GM12892 (cell line): ENCODE measurements around the gene STARD10.

Experiments
- POLR2A ChIP-seq: IDR thresholded peaks from 2 replicates; pipeline ENCODE4 v1.6.1; 2011; ENCODE audit warnings: low read depth, low read length, control low read depth
- POLR2AphosphoS5 ChIP-seq: IDR thresholded peaks from 2 replicates; pipeline ENCODE4 v1.6.1; 2011; ENCODE audit warnings: low read depth, low read length, control low read depth

- no peak for TF ChIP-seq POLR2AphosphoS5
- TF ChIP-seq POLR2A = no peak
These were observed 66.3 kb downstream of the STARD10 start for GRCh38 chr11:72727521-72727920.
